HCT116 (cell line): ENCODE results near the gene DENND1A. TPM values are rescaled to one million over a fixed set of nuclear protein-coding genes. Genes with fewer than 3 reads are reported as not detected.

Experiments used
- ATAC-seq: fragments of 200-7000 bp; cut with Tn5 transposase; 2 replicates; pipeline ENCODE4 v1.9.1; 2020; ENCODE audit warnings: mild to moderate bottlenecking, moderate library complexity
- BruUV-seq: library from RNA; stranded (reverse); fragments of 400-500 nt; replicated peaks from 2 replicates; lab custom pipeline; 2021; lab: Mats Ljungman, UMichigan
- CTCF ChIA-PET: fragments of 300-600 bp; sonication (Branson Sonifier 250); formaldehyde crosslinking; loops from one replicate; lab custom pipeline; 2021; ENCODE audit warnings: antibody characterized with exemption; lab: Charles Lee
- POLR2A ChIA-PET: fragments of 300-600, 350-600 bp; sonication (Branson Sonifier 250); formaldehyde crosslinking; loops from one replicate; lab custom pipeline; 2021; ENCODE audit warnings: antibody characterized with exemption; lab: Charles Lee
- RAD21 ChIA-PET, 2 experiments: fragments of 300-600 bp; sonication (Branson Sonifier 250); formaldehyde crosslinking; loops; one replicate each; lab custom pipeline; 2023; ENCODE audit warnings: low total read pairs in 2 of 2; ENCODE audit not compliant: uncharacterized antibody in 2 of 2, unreplicated experiment in 2 of 2, low non-redundant PET in 1 of 2; lab: Charles Lee
- DNase-seq: peaks from one replicate; pipeline ENCODE4 v3.0.0-alpha.2; 2010; ENCODE audit warnings: low read depth, low spot score
- H2AFZ ChIP-seq: fragments of 200-600 bp; shearing (Covaris generic), sonication (generic); 2 replicates; pipeline ENCODE4 v1.6.1; 2017; ENCODE audit warnings: low read depth, mixed run types, mixed read lengths, antibody characterized with exemption, low read length; ENCODE audit not compliant: poor library complexity, severe bottlenecking
- H3K27ac ChIP-seq: 2 replicates; pipeline ENCODE4 v1.5.1; 2012; ENCODE audit warnings: low read depth, low read length
- H3K27me3 ChIP-seq: fragments of 200-600 bp; sonication (generic); 2 replicates; pipeline ENCODE4 v1.6.1; 2016; ENCODE audit warnings: mixed run types, low read length, mixed read lengths; ENCODE audit not compliant: insufficient read depth
- H3K36me3 ChIP-seq, 2 experiments: fragments of 200-500 bp in 1 of 2; fragments of 200-600 bp in 1 of 2; sonication (Bioruptor generic) in 1 of 2; sonication (generic) in 1 of 2; 2 replicates each; pipeline versions ENCODE4 v1.5.1 to v1.6.1; 2014 to 2016; ENCODE audit warnings: low read length in 2 of 2, inconsistent platforms in 1 of 2, mixed read lengths in 1 of 2, mixed run types in 1 of 2; ENCODE audit not compliant: insufficient read depth in 2 of 2, control insufficient read depth in 1 of 2
- H3K4me1 ChIP-seq, 2 experiments: fragments of 200-600 bp in 1 of 2; sonication (generic) in 1 of 2; 2 replicates each; pipeline versions ENCODE4 v1.5.1 to v1.6.1; 2012 to 2017; ENCODE audit warnings: low read length in 2 of 2, inconsistent platforms in 1 of 2, mild to moderate bottlenecking in 1 of 2, mixed read lengths in 1 of 2, mixed run types in 1 of 2, moderate library complexity in 1 of 2; ENCODE audit not compliant: insufficient read depth in 2 of 2, control insufficient read depth in 1 of 2
- H3K4me2 ChIP-seq: fragments of 200-600 bp; sonication (generic); 2 replicates; pipeline ENCODE4 v1.6.1; 2017; ENCODE audit warnings: mixed run types, low read length, mixed read lengths
- H3K4me3 ChIP-seq, 2 experiments: fragments of 200-600 bp in 1 of 2; sonication (generic) in 1 of 2; replicated peaks in 1 of 2; 2 replicates each; pipeline ENCODE4 v1.5.1; 2011 to 2016; ENCODE audit warnings: low read length in 2 of 2, control low read depth in 1 of 2, low read depth in 1 of 2, mild to moderate bottlenecking in 1 of 2, mixed read lengths in 1 of 2, mixed run types in 1 of 2
- H3K79me2 ChIP-seq: fragments of 200-600 bp; sonication (generic); 2 replicates; pipeline ENCODE4 v1.6.1; 2017; ENCODE audit warnings: mild to moderate bottlenecking, mixed run types, low read length, moderate library complexity, mixed read lengths; ENCODE audit not compliant: insufficient read depth
- H3K9ac ChIP-seq: fragments of 200-600 bp; sonication (generic); 2 replicates; pipeline ENCODE4 v1.6.1; 2016; ENCODE audit warnings: low read length, mixed read lengths
- H3K9me2 ChIP-seq: fragments of 200-600 bp; sonication (generic), shearing (Covaris generic); 2 replicates; pipeline ENCODE4 v1.6.1; 2017; ENCODE audit warnings: mixed run types, mild to moderate bottlenecking, moderate library complexity; ENCODE audit not compliant: insufficient read depth
- H3K9me3 ChIP-seq, 2 experiments: fragments of 200-500 bp in 1 of 2; fragments of 200-600 bp in 1 of 2; sonication (Bioruptor generic) in 1 of 2; sonication (generic) in 1 of 2; 2 replicates each; pipeline ENCODE4 v1.6.1; 2014 to 2017; ENCODE audit warnings: low read length in 2 of 2, mixed read lengths in 2 of 2, inconsistent platforms in 1 of 2, low read depth in 1 of 2, mild to moderate bottlenecking in 1 of 2, mixed run types in 1 of 2, moderate library complexity in 1 of 2; ENCODE audit not compliant: control insufficient read depth in 1 of 2, insufficient read depth in 1 of 2
- H4K20me1 ChIP-seq: fragments of 200-600 bp; sonication (generic), shearing (Covaris generic); 2 replicates; pipeline ENCODE4 v1.6.1; 2017; ENCODE audit warnings: mixed run types, mild to moderate bottlenecking, moderate library complexity; ENCODE audit not compliant: insufficient read depth
- CEBPB ChIP-seq: IDR thresholded peaks from 2 replicates; pipeline ENCODE4 v1.6.1; 2012; ENCODE audit warnings: low read depth
- ELF1 ChIP-seq: IDR thresholded peaks from 2 replicates; pipeline ENCODE4 v1.6.1; 2012; ENCODE audit warnings: low read depth, borderline replicate concordance
- FOSL1 ChIP-seq: IDR thresholded peaks from 2 replicates; pipeline ENCODE4 v1.6.1; 2012; ENCODE audit warnings: low read depth
- JUND ChIP-seq: IDR thresholded peaks from 2 replicates; pipeline ENCODE4 v1.6.1; 2012
- POLR2AphosphoS5 ChIP-seq: IDR thresholded peaks from 2 replicates; pipeline ENCODE4 v1.6.1; 2011; ENCODE audit warnings: mild to moderate bottlenecking, low read depth, low read length, moderate library complexity
- RAD21 ChIP-seq: IDR thresholded peaks from 2 replicates; pipeline ENCODE4 v1.6.1; 2012; ENCODE audit warnings: low read depth, mild to moderate bottlenecking
- SRF ChIP-seq: IDR thresholded peaks from 2 replicates; pipeline ENCODE4 v1.6.1; 2012; ENCODE audit warnings: low read depth
- TCF7L2 ChIP-seq: IDR thresholded peaks from 2 replicates; pipeline ENCODE4 v1.7.0; 2011; ENCODE audit warnings: borderline replicate concordance, inconsistent platforms; ENCODE audit not compliant: insufficient read depth, insufficient read length; ENCODE audit errors: extremely low read depth
- YY1 ChIP-seq: IDR thresholded peaks from 2 replicates; pipeline ENCODE4 v1.6.1; 2011; ENCODE audit warnings: low read length, low read depth, moderate library complexity, mild to moderate bottlenecking; ENCODE audit not compliant: insufficient replicate concordance; ENCODE audit errors: extremely low read depth
- intact Hi-C: fragments of 100-400 bp; cut with micrococcal nuclease; formaldehyde crosslinking; loops from 2 replicates; pipeline ENCODE4 v1.10.0; 2022
- total RNA-seq: library from RNA; stranded (reverse); gene quantifications from one replicate; pipeline ENCODE4 v1.2.1, GENCODE V29; 2021; ENCODE audit not compliant: unreplicated experiment
- TF ChIP-seq, protein P1 (sequence below): IDR thresholded peaks from 2 replicates; pipeline ENCODE4 v1.6.1; 2012
- TF ChIP-seq, protein P2 (sequence below): IDR thresholded peaks from 2 replicates; pipeline ENCODE4 v1.6.1; 2012; ENCODE audit warnings: low read depth

DENND1A gene
- total RNA-seq, 1 experiment from 2014 or later: 33.0 TPM

DNA sequence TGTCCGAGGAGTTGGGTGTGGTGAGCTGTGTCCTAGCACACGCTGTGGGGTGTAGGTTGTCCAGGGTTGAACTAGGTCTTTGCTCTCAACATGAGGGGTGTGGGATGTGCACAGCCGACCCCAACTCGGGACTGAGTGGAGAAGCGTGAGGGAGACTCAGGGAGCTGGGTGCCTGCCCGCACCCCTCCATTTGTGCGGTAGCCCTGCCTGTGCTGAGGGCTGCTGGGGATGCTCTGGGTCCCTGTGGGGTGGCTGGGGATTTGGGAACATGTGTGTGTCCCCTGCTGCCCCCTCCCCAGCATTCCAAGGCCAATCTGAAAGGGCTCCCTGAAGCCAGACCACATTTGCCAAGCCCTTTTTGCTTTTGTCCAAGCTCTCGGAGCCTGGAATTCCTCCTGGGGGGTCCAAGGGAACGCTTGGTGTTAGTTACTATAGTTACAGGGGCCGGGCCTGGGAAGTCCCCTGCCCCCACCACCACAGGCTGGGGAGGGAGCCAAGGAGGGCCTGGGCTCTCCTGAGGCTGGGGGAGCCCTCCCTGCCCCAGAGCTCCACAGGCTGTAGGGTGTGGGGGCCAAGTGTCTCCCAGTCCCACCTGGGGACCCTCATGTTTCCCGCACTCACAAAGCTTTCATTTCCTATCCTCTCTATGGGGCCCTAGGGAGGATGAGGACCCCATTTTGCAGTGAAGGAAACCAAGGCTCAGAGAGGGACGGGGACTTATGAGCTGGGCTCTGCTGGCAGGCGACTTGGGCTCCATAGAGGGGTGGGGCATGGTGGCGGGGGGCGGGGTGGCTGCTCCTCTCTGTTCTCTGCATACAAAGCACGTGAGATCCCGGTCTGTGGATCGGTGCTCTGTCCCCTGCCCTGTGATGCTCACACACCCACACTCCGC, 572.8 kb downstream of the DENND1A start:
- ATAC-seq (no peak), DNase-seq (no peak)
- intact Hi-C loops: loop anchor here (10.0 kb wide), 2 partner anchors 1232 to 1262 kb away; partner anchors contain the start of gene TTLL11
- H4K20me1 ChIP-seq: no peaks in the 10 kb centered on the region
- RAD21 ChIA-PET: no interaction called here
- CTCF ChIA-PET: interaction anchor here (5.1 kb wide), 1 partner anchor 29 kb away, joined by 47 read pairs; no protein-coding TSS in a partner anchor
- H3K27ac ChIP-seq: no peak overlapping the region
- TF ChIP-seq SRF (no peak), YY1 (no peak), FOSL1 (no peak), RAD21 (no peak), ELF1 (no peak), TCF7L2 (no peak), CEBPB (no peak), POLR2AphosphoS5 (no peak), JUND (no peak)
- TF ChIP-seq, protein P1, sequence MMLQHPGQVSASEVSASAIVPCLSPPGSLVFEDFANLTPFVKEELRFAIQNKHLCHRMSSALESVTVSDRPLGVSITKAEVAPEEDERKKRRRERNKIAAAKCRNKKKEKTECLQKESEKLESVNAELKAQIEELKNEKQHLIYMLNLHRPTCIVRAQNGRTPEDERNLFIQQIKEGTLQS: no peak
- TF ChIP-seq, protein P2, sequence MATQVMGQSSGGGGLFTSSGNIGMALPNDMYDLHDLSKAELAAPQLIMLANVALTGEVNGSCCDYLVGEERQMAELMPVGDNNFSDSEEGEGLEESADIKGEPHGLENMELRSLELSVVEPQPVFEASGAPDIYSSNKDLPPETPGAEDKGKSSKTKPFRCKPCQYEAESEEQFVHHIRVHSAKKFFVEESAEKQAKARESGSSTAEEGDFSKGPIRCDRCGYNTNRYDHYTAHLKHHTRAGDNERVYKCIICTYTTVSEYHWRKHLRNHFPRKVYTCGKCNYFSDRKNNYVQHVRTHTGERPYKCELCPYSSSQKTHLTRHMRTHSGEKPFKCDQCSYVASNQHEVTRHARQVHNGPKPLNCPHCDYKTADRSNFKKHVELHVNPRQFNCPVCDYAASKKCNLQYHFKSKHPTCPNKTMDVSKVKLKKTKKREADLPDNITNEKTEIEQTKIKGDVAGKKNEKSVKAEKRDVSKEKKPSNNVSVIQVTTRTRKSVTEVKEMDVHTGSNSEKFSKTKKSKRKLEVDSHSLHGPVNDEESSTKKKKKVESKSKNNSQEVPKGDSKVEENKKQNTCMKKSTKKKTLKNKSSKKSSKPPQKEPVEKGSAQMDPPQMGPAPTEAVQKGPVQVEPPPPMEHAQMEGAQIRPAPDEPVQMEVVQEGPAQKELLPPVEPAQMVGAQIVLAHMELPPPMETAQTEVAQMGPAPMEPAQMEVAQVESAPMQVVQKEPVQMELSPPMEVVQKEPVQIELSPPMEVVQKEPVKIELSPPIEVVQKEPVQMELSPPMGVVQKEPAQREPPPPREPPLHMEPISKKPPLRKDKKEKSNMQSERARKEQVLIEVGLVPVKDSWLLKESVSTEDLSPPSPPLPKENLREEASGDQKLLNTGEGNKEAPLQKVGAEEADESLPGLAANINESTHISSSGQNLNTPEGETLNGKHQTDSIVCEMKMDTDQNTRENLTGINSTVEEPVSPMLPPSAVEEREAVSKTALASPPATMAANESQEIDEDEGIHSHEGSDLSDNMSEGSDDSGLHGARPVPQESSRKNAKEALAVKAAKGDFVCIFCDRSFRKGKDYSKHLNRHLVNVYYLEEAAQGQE: no peak
- BruUV-seq: no TSS peak
- no peaks in the 10 kb centered on the region for H3K79me2 ChIP-seq
- no peak overlapping the region for H3K4me2 ChIP-seq
- H3K9me3 ChIP-seq: no peaks in the 10 kb centered on the region
- no peak overlapping the region for H3K9ac ChIP-seq
- H3K4me3 ChIP-seq: no peak overlapping the region
- no peaks in the 10 kb centered on the region for H3K27me3 ChIP-seq
- H3K36me3 ChIP-seq: no peaks in the 10 kb centered on the region
- H2AFZ ChIP-seq: no peak overlapping the region
- POLR2A ChIA-PET: interaction anchor here (0.6 kb wide), 1 partner anchor 21 kb away, joined by 3 read pairs; no protein-coding TSS in a partner anchor
- no peaks in the 10 kb centered on the region for H3K9me2 ChIP-seq
- H3K4me1 ChIP-seq: peaks cover 14 to 28% of the 10 kb centered on the region in 2 experiments; a peak in 3 of 4 replicates
